T follicular helper cell (primary cell): Measurements from ENCODE around the gene FAM50A.
A peak's percentile ranks its signal among the peaks of the same experiment; 100 is the strongest.

Experiments
- DNase-seq: peaks from one replicate; pipeline ENCODE4 v3.0.0-alpha.2; 2020; ENCODE audit warnings: low read depth

FAM50A gene

DNA sequence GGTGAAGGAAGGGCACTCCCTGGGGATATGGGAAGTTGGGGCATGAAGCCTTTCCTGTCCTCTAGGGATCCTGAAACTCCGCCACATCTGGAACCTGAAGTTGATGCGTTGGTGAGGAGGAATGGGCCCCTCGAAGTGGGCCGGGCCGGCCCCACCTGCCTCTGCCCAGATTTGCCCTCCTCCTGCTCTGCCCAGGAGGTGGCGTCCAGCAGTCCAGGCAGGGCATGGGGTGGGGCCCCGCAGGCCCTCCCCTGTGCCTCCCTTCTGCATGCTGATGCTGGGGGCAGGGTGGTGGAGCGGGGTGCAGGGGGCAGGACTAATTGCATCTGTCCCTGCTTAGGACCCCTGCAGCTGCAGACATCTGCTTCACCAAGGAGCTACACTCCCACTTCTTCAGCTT is 30.8 kb upstream of the FAM50A start:
- no peak for DNase-seq

- no peak for DNase-seq
These were observed 26.8 kb upstream of the FAM50A start for GRCh38 chrX:154417157-154417556.

GRCh38 chrX:154419189-154419588 is 24.8 kb upstream of the FAM50A start:
- DNase-seq: no peak

GRCh38 chrX:154419688-154420401 is 24.1 kb upstream of the FAM50A start:
- no peak for DNase-seq

- DNase-seq: no peak
These were observed 23.6 kb upstream of the FAM50A start for GRCh38 chrX:154420402-154420756.

DNA sequence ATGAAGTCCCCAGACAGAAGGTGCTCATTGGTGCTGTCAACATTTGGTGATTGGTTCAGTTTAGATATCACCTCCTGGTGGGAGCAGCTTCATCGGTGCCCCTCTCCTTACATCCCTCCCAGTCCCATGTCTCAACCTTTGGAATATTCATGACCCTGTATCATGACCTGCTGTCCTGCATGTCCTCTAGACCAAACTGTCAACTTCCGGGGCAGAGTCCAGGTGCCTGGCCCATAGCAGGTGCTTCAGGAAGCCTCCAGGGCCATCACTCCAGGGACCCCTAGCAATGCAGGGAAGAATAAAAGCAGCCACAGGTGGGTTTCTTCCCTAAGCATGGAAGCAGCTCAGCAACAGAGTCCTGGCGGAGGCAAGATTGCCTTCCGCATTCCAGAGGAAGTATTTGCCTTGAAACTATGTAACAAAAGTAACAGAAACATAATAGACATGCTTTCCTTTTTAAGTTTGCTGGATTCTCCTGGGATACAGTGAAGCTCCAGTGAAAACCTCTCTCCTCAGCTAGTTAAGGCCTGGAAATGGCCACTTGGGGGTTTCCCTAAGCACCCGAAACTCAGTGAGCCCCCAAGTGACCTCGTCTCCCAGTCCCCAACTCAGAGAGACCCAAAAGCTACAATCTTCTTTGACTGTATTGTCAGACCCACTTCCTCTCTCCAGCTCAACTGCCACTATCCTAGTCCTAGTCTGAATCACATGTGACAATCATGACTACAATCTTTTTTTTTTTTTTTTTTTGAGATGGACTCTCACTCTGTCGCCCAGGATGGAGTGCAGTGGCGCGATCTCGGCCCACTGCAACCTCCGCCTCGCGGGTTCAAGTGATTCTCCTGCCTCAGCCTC is 16.8 kb upstream of the FAM50A start:
- DNase-seq: no peak

DNA sequence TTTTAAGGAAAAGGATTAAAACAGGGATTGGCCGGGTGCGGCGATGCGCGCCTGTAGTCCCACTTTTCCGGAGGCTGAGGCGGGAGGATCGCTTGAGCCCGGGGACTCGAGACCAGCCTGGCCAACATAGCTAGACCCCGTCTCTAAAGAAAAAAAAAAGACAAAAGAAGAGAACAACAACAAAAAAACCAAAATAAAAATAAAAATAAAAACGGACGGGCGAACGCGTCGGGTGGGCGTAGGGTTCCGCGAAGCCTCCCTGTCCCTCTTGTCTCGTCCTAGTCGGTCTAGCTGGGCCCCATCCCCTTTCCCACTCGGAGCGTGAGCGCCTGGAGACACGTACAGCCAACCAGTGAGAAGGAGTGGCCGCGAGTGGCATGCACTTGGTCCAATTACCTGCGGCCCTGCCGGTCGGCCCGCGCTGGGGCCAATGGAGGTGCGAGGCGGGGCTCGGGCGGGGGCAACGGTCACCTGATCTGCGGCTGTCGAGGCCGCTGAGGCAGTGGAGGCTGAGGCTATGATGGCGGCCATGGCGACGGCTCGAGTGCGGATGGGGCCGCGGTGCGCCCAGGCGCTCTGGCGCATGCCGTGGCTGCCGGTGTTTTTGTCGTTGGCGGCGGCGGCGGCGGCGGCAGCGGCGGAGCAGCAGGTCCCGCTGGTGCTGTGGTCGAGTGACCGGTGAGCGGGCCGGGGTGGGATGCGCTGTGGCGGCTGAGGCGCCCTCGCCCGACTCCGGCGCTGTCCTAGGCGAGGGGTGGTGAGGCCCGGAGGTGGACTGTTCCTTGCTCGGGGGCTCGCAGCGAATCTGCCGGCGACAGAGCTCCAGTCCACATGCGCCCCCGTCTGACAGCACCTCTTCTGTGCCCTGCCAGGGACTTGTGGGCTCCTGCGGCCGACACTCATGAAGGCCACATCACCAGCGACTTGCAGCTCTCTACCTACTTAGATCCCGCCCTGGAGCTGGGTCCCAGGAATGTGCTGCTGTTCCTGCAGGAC is 15.5 kb upstream of the FAM50A start, which contains the start of gene ATP6AP1:
ATP6AP1 (plus strand) TSS at position 502 of the 996 bp plus-strand sequence; CDS start at position 518, 16 bp downstream.
- peak; percentile 83 for DNase-seq

DNA sequence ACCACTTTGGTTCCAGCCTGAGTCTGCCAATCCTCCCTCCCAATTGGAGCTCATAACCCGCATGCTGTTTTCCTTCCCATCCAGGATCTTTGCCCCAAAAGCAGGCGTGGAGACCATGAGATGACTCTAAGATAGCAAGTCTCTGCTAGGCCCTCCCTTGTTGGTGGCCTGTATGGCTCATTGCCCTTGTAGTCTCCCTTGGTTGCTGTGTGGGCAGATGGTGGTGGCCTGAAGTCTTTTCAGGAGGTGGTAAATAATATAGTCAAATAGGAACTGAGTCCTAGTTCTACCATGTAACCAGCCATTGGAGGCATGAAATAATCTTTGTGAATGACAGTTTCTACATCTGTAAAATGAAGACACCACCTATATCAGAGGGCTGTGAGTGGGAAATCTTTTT is 14.2 kb upstream of the FAM50A start:
- no peak for DNase-seq

GRCh38 chrX:154430479-154430878 is 13.5 kb upstream of the FAM50A start:
- DNase-seq: no peak

DNA sequence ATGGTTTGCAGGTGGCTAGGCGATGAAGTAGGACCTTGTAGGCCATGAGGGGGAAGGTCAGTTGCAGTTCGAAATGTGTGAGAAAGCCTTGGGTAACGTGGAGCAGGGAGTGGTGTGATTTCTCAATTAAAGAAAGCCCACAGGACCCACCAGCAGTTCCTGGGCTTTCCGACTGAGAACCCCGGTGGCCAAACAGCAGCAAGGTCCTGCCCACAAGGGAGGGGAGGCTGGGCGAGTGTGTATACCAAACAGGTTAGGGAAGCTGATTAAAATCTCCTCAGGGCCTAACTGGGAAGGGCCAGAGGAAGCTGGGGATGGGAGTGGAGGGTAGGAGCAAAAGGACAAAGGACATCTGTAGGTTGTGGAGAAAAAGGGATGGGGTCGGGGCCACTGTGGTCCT is 13.0 kb upstream of the FAM50A start:
- DNase-seq: no peak

GRCh38 chrX:154431341-154431740 is 12.6 kb upstream of the FAM50A start:
- no peak for DNase-seq

- no peak for DNase-seq
These were observed 11.7 kb upstream of the FAM50A start for GRCh38 chrX:154432210-154432609.

DNA sequence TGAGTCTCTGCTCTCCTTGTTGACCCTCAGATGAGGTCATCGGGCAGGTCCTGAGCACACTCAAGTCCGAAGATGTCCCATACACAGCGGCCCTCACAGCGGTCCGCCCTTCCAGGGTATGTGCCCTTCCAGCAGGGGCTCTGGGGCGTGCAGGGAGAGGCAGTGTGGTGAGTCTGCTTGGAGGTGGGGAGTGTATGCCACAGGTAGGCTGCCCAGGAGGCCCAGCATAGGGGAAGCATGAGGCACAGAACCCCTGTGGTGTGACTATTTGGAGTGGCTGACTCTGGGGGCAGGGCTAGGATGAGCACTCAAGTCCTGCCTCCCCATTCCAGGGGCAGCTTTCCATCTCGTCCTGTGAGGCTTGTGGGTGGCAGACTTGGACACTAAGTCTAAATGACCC is 10.3 kb upstream of the FAM50A start:
- DNase-seq: no peak

DNA sequence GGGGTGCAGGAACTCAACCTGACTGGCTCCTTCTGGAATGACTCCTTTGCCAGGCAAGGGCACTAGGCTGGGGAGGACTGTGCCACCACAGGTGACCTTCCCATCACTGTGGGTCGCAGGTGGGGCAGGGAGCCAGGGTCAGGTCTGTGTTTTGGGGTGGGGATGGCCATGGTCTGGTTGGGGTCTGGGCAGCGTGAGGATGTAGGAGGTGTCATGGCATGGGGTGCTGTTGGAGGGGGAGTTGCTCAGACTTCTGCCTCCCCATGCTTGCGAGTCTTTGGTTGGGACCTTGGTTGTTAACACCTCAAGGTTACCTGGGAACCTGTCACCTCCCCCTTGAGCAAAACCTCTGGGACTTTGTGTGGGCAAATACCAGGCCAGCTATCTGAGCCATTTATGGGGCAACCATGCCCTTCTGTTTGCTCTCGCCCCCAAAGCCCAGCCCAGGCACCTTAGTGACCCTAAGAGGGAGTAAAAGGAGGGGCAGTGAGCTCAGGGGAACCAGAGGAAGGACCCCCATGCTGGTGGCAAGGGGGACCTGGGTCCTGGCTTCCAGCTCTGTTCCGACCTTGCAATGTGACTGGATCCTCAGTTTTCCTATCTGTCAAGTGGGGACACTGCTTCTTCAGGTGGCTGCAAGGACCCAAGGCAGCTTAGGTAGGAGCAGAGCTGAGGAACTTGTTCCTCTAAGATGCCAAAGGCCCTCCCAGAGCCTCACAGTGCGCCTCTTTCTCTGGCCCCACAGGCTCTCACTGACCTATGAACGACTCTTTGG is 9.4 kb upstream of the FAM50A start:
- DNase-seq: no peak

- DNase-seq: no peak
These were observed 8.7 kb upstream of the FAM50A start for GRCh38 chrX:154435171-154435733.

DNA sequence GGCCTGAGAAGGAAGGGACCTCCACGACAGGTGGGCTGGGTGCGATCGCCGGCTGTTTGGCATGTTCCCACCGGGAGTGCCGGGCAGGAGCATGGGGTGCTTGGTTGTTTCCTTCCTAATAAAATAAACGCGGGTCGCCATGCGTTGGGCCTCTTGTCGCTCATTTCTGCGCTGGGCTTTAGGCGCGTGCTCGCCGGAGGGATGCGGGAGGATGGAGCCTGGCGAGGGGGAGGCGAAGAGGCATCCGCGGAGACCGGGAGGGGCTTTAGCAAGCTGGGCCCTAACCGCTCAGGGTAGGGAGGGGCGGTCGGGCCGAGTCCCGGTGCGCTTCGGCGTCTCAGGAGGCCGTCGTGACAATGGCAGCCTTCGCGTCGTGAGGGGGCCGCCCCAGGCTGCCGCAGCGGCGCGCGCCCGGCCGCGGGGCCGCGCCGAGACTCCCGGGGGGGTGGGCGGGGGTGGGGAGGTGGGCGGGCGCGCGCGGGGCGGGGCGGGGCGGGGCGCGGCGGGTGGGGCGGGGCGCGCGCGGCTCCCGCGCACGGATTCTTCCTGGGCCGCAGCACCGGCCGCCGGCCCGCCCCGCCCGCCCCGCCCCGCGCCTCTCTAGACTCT is 7.5 kb upstream of the FAM50A start:
- peak; percentile 49 for DNase-seq

- DNase-seq: peak; percentile 41
These were observed 6.8 kb upstream of the FAM50A start, which contains the start of gene GDI1 for GRCh38 chrX:154436983-154437752. GDI1 (plus strand) TSS chrX:154437154; CDS start chrX:154437255, 101 bp downstream.

GRCh38 chrX:154437971-154438893 is 5.7 kb upstream of the FAM50A start:
- DNase-seq: no peak
